ENCODE results near the gene DNHD1. TPM values are rescaled to one million over a fixed set of nuclear protein-coding genes. Genes with fewer than 3 reads are reported as not detected.

DNHD1 gene
- total and polyA plus RNA-seq, 8 donors = 1.8 to 45.1 (median 11.4) TPM

GRCh38 chr11:6565988-6566703 lies 69.1 kb downstream of the DNHD1 start:
- DNase-seq = no peak

GRCh38 chr11:6566704-6567370 lies 69.8 kb downstream of the DNHD1 start:
- Histone ChIP-seq H3K36me3 (peaks cover 0 to 17% (median 8%) of the 10 kb centered on the region in 4 donors), H3K27ac (no peak overlapping the region), H3K9me3 (no peaks in the 10 kb centered on the region), H3K4me1 (peaks cover 0 to 25% (median 6%) of the 10 kb centered on the region in 4 donors), H3K4me3 (no peak overlapping the region), H3K27me3 (no peaks in the 10 kb centered on the region)
- 88 to 92% (median 91%) methylated on average over 8 to 13 of the region's 13 CpGs for WGBS, 5 donors
- no peak for DNase-seq
- intact Hi-C loops (cut with DNase I; ENCODE audit: low total_unique reads) = no loop called here
- TF ChIP-seq POLR2AphosphoS5 (IDR thresholded peaks at IDR 0.05) (no peak), POLR2A (IDR thresholded peaks at IDR 0.05) (no peak), CTCF (IDR thresholded peaks at IDR 0.05) (no peak), EP300 (IDR thresholded peaks at IDR 0.05) (no peak)

More at GRCh38 chr11:6565988-6566703, 69.1 kb downstream of the DNHD1 start:
- intact Hi-C loops (cut with DNase I; ENCODE audit: low total_unique reads) = no loop called here
- TF ChIP-seq CTCF (IDR thresholded peaks at IDR 0.05) (no peak), POLR2A (IDR thresholded peaks at IDR 0.05) (no peak), EP300 (IDR thresholded peaks at IDR 0.05) (no peak), POLR2AphosphoS5 (IDR thresholded peaks at IDR 0.05) (no peak)
- Histone ChIP-seq H3K9me3 (no peaks in the 10 kb centered on the region), H3K4me1 (peaks cover 0 to 18% (median 6%) of the 10 kb centered on the region in 4 donors), H3K4me3 (no peak overlapping the region), H3K36me3 (peaks cover 0 to 17% (median 8%) of the 10 kb centered on the region in 4 donors), H3K27ac (no peak overlapping the region), H3K27me3 (no peaks in the 10 kb centered on the region)
- 80 to 93% (median 90%) methylated on average over 5 of the region's 5 CpGs for WGBS, 5 donors

- H3K4me1 ChIP-seq = peaks cover 0 to 30% (median 6%) of the 10 kb centered on the region in 4 donors
- H3K36me3 ChIP-seq = peaks cover 0 to 17% (median 8%) of the 10 kb centered on the region in 4 donors
- H3K9me3 ChIP-seq = no peaks in the 10 kb centered on the region
- intact Hi-C loops (cut with DNase I; ENCODE audit: low total_unique reads) = no loop called here
- no peak overlapping the region for H3K27ac ChIP-seq
- 86 to 97% (median 95%) methylated on average over 1 to 7 of the region's 7 CpGs for WGBS, 5 donors
- H3K27me3 ChIP-seq = no peaks in the 10 kb centered on the region
- H3K4me3 ChIP-seq = no peak overlapping the region
- no peak for DNase-seq
- TF ChIP-seq POLR2A (IDR thresholded peaks at IDR 0.05) (no peak), EP300 (IDR thresholded peaks at IDR 0.05) (no peak), CTCF (IDR thresholded peaks at IDR 0.05) (no peak), POLR2AphosphoS5 (IDR thresholded peaks at IDR 0.05) (no peak)
Measured at GRCh38 chr11:6567371-6567745, 70.3 kb downstream of the DNHD1 start.

GRCh38 chr11:6568191-6568918 lies 71.3 kb downstream of the DNHD1 start:
- H3K4me1 ChIP-seq = peaks cover 0 to 33% (median 6%) of the 10 kb centered on the region in 4 donors
- H3K36me3 ChIP-seq = peaks cover 0 to 19% (median 4%) of the 10 kb centered on the region in 4 donors
- no peak for TF ChIP-seq CTCF (IDR thresholded peaks at IDR 0.05)
- TF ChIP-seq POLR2AphosphoS5 (IDR thresholded peaks at IDR 0.05) = no peak
- TF ChIP-seq EP300 (IDR thresholded peaks at IDR 0.05) = no peak
- no peak for TF ChIP-seq POLR2A (IDR thresholded peaks at IDR 0.05)
- 37 to 70% (median 65%) methylated on average over 3 to 4 of the region's 4 CpGs for WGBS, 5 donors
- intact Hi-C loops (cut with DNase I; ENCODE audit: low total_unique reads) = no loop called here
- H3K9me3 ChIP-seq = no peaks in the 10 kb centered on the region
- H3K27ac ChIP-seq = no peak overlapping the region
- no peak overlapping the region for H3K4me3 ChIP-seq
- no peaks in the 10 kb centered on the region for H3K27me3 ChIP-seq
- peak; percentile 66 to 82 for DNase-seq

All from stomach (tissue), 9 donors.